ENCODE results near the gene TRIM68.

TRIM68 gene

DNA sequence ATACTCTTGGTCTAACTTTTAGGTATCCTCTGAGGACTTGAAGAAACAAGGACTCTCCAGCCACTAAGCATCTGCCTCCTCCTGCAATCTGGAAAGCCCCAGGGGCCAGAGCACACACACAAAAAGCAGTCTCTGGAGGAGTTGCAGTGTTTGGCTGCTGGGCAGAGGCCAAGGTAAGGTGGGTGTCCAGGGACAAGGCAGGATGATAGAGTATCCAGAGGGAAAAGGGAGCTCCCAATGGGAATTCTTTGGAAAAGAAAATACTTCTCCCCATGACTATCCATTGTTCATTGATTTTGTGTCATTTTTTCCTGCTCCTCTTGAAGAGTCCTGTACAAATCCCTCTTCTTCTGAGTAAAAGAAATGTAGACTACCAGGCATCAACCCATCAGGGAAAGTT lies 26.6 kb downstream of the TRIM68 start, which contains the start of gene OR52I2:
Gene OR52I2 (plus strand): TSS at position 301 of the 400 bp plus-strand sequence.
- H3K27me3 ChIP-seq (ENCODE audit: low read depth, low read length) = peaks cover 16% of the 10 kb centered on the region

DNA sequence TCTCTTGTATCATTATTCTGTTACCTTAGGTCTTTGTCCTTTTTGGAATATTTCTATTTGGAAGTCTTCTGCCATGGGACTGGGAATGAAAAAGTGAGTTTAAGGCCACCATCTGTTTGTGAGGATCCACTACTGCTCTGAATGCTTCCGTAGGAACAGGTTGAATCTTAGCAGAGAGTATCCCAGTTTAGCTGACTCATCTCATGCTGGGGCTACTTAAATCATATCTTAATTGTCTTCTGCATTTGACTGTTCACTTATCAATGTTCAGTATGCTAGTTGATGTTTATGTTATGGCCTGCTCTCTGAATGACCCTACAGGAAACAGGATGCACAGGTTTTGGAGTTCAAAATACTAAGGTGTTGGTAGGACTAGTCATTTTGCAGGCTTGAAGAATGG lies 27.9 kb downstream of the TRIM68 start:
- Histone ChIP-seq H3K9me3 (ENCODE audit: insufficient read depth, low read length) (no peaks in the 10 kb centered on the region), H3K4me2 (ENCODE audit: low read length) (no peak overlapping the region), H3K79me2 (ENCODE audit: low read length) (no peaks in the 10 kb centered on the region), H2AFZ (ENCODE audit: low read depth, low read length) (no peak overlapping the region), H3K27me3 (ENCODE audit: low read depth, low read length) (peaks cover 16% of the 10 kb centered on the region), H3K4me1 (ENCODE audit: low read length) (no peaks in the 10 kb centered on the region), H3K4me3 (ENCODE audit: low read length) (no peak overlapping the region), H4K20me1 (ENCODE audit: insufficient read depth, low read length) (no peaks in the 10 kb centered on the region), H3K9ac (ENCODE audit: low read length) (no peak overlapping the region), H3K27ac (ENCODE audit: low read length) (no peak overlapping the region), H3K36me3 (replicated peaks; ENCODE audit: low read depth, low read length) (no peaks in the 10 kb centered on the region)
- TF ChIP-seq, protein P1, sequence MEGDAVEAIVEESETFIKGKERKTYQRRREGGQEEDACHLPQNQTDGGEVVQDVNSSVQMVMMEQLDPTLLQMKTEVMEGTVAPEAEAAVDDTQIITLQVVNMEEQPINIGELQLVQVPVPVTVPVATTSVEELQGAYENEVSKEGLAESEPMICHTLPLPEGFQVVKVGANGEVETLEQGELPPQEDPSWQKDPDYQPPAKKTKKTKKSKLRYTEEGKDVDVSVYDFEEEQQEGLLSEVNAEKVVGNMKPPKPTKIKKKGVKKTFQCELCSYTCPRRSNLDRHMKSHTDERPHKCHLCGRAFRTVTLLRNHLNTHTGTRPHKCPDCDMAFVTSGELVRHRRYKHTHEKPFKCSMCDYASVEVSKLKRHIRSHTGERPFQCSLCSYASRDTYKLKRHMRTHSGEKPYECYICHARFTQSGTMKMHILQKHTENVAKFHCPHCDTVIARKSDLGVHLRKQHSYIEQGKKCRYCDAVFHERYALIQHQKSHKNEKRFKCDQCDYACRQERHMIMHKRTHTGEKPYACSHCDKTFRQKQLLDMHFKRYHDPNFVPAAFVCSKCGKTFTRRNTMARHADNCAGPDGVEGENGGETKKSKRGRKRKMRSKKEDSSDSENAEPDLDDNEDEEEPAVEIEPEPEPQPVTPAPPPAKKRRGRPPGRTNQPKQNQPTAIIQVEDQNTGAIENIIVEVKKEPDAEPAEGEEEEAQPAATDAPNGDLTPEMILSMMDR (IDR thresholded peaks at IDR 0.05; ENCODE audit: low read depth, low read length) = no peak
- TF ChIP-seq EZH2phosphoT487 (IDR thresholded peaks at IDR 0.05; ENCODE audit: low read depth) = no peak

More for the DNA sequence above, 26.6 kb downstream of the TRIM68 start, which contains the start of gene OR52I2:
- Histone ChIP-seq H3K4me3 (ENCODE audit: low read length) (no peak within 1 kb of the TSS), H3K4me2 (ENCODE audit: low read length) (no peak within 1 kb of the TSS), H3K4me1 (ENCODE audit: low read length) (no peaks in the 10 kb centered on the region), H3K9ac (ENCODE audit: low read length) (no peak within 1 kb of the TSS), H4K20me1 (ENCODE audit: insufficient read depth, low read length) (no peaks in the 10 kb centered on the region), H2AFZ (ENCODE audit: low read depth, low read length) (no peak within 1 kb of the TSS), H3K36me3 (replicated peaks; ENCODE audit: low read depth, low read length) (no peaks in the 10 kb centered on the region), H3K9me3 (ENCODE audit: insufficient read depth, low read length) (no peaks in the 10 kb centered on the region), H3K79me2 (ENCODE audit: low read length) (no peaks in the 10 kb centered on the region), H3K27ac (ENCODE audit: low read length) (no peak within 1 kb of the TSS)
- TF ChIP-seq, protein P1 (IDR thresholded peaks at IDR 0.05; ENCODE audit: low read depth, low read length) = no peak
- no peak for TF ChIP-seq EZH2phosphoT487 (IDR thresholded peaks at IDR 0.05; ENCODE audit: low read depth)

DNA sequence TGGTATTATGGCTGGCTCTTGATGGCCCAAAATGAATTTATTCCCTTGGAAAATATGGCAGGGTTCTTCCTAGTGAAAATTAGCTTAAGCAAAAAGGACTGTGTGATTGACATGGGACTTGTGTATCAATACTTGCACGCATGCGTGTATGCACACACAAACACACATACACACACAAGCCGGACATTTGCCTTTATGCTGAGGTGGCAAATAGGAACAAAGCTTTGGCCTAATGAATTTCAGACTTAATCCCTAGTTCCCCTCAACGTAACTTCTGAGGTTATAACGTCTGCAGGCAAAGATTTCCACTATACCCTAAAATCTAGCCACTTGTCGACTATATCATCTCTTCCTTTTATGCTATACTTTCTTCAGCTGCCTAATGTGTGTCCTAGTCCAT lies 29.4 kb downstream of the TRIM68 start:
- no peaks in the 10 kb centered on the region for H3K4me1 ChIP-seq (ENCODE audit: low read length)
- H3K9ac ChIP-seq (ENCODE audit: low read length) = no peak overlapping the region
- no peak overlapping the region for H3K4me3 ChIP-seq (ENCODE audit: low read length)
- no peaks in the 10 kb centered on the region for H3K9me3 ChIP-seq (ENCODE audit: insufficient read depth, low read length)
- H2AFZ ChIP-seq (ENCODE audit: low read depth, low read length) = no peak overlapping the region
- no peak overlapping the region for H3K4me2 ChIP-seq (ENCODE audit: low read length)
- no peaks in the 10 kb centered on the region for H3K36me3 ChIP-seq (replicated peaks; ENCODE audit: low read depth, low read length)
- H4K20me1 ChIP-seq (ENCODE audit: insufficient read depth, low read length) = no peaks in the 10 kb centered on the region
- H3K79me2 ChIP-seq (ENCODE audit: low read length) = no peaks in the 10 kb centered on the region
- no peak overlapping the region for H3K27ac ChIP-seq (ENCODE audit: low read length)
- peaks cover 14% of the 10 kb centered on the region for H3K27me3 ChIP-seq (ENCODE audit: low read depth, low read length)
- TF ChIP-seq, protein P1 (IDR thresholded peaks at IDR 0.05; ENCODE audit: low read depth, low read length) = no peak

DNA sequence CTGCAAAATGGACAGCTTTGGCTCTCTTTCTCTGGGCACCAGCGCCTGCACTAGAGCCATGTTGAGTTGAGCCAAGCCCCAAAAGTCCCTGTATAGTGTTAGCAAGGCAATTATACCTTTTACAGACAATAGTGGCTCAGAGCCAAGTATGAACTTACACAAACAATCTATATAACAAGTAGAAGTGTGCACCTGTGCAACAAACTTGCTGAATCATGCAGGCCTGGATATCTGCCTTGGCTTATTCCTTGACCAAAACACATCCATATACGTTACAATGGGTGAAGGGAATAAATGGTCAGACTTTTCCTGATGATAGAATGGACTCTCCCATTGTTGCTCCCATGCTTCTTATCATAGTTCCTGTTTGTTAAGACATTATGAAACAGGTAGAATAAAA lies 30.3 kb downstream of the TRIM68 start:
- H3K9me3 ChIP-seq (ENCODE audit: insufficient read depth, low read length) = no peaks in the 10 kb centered on the region
- TF ChIP-seq, protein P1 (IDR thresholded peaks at IDR 0.05; ENCODE audit: low read depth, low read length) = no peak
- no peak for TF ChIP-seq EZH2phosphoT487 (IDR thresholded peaks at IDR 0.05; ENCODE audit: low read depth)

More for the DNA sequence above, 30.3 kb downstream of the TRIM68 start:
- H4K20me1 ChIP-seq (ENCODE audit: insufficient read depth, low read length) = no peaks in the 10 kb centered on the region
- H3K4me3 ChIP-seq (ENCODE audit: low read length) = no peak overlapping the region
- no peak overlapping the region for H3K27ac ChIP-seq (ENCODE audit: low read length)
- H3K36me3 ChIP-seq (replicated peaks; ENCODE audit: low read depth, low read length) = no peaks in the 10 kb centered on the region
- no peak overlapping the region for H3K9ac ChIP-seq (ENCODE audit: low read length)
- H3K79me2 ChIP-seq (ENCODE audit: low read length) = no peaks in the 10 kb centered on the region
- peaks cover 14% of the 10 kb centered on the region for H3K27me3 ChIP-seq (ENCODE audit: low read depth, low read length)
- H3K4me1 ChIP-seq (ENCODE audit: low read length) = no peaks in the 10 kb centered on the region
- no peak overlapping the region for H2AFZ ChIP-seq (ENCODE audit: low read depth, low read length)
- no peak overlapping the region for H3K4me2 ChIP-seq (ENCODE audit: low read length)
